Muscle of arm (tissue), 12 donors: ENCODE measurements around the gene MRE11. TPM values are rescaled to one million over a fixed set of nuclear protein-coding genes. Genes with fewer than 3 reads are reported as not detected.
"Not testable (repeated sequence)": the region's sequence is repeated elsewhere in the genome, so short reads cannot be mapped to it uniquely, and the experiment has no call there.

Experiments used
- DNase-seq: peaks from one replicate; pipeline ENCODE4 v3.0.0-alpha.2; 2013
- polyA plus RNA-seq, 12 donors: library from polyadenylated mRNA; unstranded; fragments of 120-200 nt; gene quantifications; one replicate each; pipeline ENCODE4 v1.2.1, GENCODE V29; 2013; ENCODE audit not compliant: insufficient read length in 12 of 12

MRE11 gene
- polyA plus RNA-seq, 12 donors = 9.9 to 25.8 (median 17.0) TPM; not detected in 1

DNA sequence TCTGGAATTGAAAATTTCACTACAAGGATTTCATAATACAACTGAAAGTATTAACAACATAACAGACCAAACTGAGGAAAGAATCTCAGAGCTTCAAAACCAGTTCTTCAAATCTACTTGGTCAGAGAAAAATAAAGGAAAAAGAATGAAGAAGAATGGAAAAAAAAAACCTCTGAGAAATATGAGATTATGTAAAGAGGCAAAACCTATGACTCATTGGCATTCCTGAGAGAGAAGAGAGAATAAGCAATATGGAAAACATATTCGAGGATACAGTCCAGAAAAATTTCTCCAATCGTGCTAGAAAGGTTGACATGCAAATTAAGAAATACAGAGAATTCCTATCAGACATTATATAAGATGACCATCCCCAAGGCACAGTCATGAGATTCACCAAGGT lies 69.0 kb downstream of the MRE11 start:
- DNase-seq = no peak

- DNase-seq = no peak
These were observed 69.6 kb downstream of the MRE11 start for GRCh38 chr11:94424011-94424410.

GRCh38 chr11:94423507-94423906 lies 70.1 kb downstream of the MRE11 start:
- no peak for DNase-seq

DNA sequence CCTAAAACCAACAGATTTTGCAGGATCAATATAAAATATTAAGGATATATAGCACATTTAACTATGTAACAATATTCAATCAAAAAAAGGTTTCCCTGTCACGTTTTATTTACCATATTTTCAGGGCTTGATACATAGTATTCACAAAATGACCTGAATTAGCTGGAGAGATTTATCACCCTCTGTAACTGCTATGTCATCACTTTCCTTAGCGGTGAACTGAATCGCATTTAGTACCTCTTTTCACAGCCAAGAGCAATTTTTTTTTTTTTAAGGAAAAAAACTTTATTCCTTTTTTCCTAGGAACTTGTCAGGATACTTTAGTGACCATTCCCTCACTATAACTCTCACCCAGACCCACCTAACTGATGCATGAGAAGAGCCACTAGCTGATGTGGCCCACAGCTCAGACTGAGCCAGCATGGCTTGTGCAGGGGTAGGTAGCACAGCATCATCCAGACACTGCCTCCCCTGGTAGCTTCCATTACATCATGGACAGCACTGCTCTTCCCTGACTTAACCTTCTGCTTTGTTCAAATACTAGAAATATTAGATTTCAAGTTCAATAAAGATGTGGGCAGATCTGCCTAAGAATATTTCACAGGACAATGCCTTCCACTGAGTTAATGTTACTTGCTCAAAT lies 75.4 kb downstream of the MRE11 start:
- DNase-seq = no peak

GRCh38 chr11:94417386-94417987 lies 76.2 kb downstream of the MRE11 start:
- peak; percentile 32 for DNase-seq

DNA sequence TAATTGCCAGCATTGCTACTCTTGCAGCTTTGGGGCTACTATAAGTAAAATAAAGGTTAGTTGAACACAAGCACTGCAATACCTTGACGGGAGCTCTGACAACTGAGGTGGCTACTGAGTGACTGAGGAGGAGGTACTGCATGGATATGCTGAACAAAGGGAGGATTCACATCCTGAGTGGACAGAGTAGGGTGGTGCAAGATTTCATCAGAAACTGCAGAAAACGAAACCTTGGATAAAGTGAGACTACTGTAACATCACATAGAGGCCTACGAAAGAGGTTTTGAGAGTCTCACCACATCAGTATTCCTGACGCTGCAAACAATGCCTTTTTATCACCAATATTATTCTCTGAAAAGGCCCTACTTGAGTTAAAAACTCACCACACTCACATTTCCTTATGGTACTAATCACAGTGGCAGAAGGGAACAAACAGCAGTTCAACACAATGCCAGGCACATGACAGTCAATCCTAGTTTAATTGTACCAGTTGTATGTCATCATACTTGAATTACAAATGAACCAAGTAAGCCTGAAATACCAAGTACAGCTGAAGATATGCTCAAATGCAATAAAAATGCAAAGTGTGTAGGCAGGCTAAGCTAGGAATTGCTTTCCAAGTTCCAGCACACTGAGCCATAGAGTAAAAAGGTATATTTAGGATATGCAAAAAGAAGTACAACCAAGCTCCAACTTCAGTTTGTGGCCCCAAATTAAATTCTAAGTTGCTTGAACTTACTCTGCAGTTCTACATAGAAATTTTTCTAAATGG lies 88.4 kb downstream of the MRE11 start:
- DNase-seq = no peak

GRCh38 chr11:94402355-94402754 lies 91.3 kb downstream of the MRE11 start:
- DNase-seq = no peak

GRCh38 chr11:94401773-94402265 lies 91.8 kb downstream of the MRE11 start:
- no peak for DNase-seq

DNA sequence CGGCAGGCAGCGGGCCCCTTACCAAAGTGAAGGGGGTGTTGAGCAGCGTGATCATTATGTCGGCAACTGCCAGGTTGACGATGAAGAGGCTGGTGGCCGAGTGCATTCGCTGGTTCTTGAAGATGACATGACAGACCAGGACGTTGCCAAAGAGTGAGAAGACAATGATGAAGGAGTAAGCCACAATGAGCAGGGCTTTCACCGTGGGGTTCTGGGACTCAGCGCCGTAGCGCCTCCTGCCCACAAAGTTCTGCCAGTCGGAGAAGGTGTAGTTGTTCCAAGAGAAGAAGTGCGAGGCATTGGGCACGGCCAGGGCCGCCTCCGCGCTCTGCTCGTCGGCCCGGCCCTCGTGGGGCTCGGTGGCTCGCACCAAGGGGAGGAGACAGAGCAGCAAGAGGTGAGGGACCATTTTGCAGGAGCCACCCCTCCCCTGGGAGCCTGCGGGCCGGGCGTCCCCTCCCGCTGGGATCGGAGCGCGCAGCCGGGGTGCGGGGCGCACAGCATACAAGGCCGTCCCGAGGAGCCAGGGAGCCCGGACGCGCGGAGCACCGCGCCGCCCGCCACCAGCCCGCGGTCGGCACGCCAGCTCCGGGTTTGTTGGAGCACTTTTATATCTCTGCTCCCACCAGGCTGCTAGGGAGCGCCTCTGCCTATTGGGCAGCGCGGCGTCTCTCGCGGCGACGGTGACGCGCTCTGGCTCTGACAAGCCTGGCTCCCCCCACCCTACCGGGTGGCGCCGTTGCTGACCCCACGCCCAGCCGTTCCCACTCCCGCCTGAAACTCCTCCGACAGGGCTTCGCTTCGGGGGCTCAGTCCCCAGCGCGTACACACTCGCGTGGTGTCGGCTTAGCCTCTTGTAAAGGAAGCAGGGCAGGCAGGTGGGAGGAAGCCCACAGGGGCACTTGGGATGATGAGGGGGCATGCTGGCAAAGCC lies 92.5 kb downstream of the MRE11 start, which contains the start of gene GPR83:
TSS of gene GPR83 (minus strand) at position 581 of the 934 bp plus-strand sequence. CDS start at position 409, 172 bp downstream.
- DNase-seq = no peak

DNA sequence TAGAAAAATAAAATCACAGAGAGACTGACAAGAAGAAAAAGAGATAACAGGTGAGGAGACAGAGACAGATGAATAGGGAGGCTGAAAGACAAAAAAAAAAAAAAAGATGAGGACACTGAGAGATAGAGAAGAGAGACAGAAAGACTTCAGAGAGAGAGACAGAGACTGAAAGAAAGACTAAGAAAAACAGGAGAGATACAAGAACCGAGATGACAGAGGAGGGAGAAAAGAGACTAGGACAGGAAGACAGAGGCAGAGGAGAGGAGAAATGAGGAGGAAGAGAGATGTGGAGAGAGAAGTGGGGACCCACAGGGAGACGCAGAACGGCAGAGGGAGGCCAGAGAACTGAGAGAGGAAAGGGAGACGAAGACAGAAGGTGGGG lies 93.2 kb downstream of the MRE11 start:
- no peak for DNase-seq

GRCh38 chr11:94400050-94400449 lies 93.6 kb downstream of the MRE11 start:
- no peak for DNase-seq

DNA sequence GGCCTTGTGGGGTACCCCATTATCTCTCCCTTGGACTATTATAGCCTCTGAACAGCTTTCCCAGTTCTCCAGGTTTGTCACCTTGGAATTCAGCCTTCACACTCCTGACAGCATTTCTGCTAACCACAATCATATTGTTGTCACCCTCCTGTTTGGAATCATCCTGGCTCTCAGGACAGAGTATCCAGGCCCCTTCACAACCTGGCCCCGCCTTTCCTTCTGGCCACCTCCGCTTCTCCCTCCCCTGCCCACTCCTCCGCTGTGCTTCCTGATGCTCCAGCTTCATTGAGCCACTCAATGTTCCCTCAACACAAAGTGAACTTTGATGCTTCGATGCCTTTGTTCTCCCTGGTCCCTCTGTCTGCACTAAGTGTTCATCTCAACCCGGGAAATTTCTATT lies 95.5 kb downstream of the MRE11 start:
- DNase-seq = no peak

- DNase-seq = no peak
These were observed 97.4 kb downstream of the MRE11 start for GRCh38 chr11:94396282-94396681.

DNA sequence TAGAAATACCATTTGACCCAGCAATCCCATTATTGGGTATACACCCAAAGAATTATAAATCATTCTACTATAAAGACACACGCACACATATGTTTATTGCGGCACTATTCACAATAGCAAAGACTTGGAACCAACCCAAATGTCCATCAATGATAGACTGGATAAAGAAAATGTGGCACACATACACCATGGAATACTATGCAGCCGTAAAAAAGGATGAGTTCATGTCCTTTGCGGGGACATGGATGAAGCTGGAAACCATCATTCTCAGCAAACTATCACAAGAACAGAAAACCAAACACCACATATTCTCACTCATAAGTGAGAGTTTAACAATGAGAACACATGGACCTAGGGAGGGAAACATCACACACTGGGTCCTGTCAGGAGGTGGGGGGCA lies 101.7 kb downstream of the MRE11 start:
- not testable (repeated sequence) for DNase-seq

- no peak for DNase-seq
These were observed 114.0 kb downstream of the MRE11 start for GRCh38 chr11:94379613-94380012.

- no peak for DNase-seq
These were observed 116.8 kb downstream of the MRE11 start for GRCh38 chr11:94376841-94377240.

DNA sequence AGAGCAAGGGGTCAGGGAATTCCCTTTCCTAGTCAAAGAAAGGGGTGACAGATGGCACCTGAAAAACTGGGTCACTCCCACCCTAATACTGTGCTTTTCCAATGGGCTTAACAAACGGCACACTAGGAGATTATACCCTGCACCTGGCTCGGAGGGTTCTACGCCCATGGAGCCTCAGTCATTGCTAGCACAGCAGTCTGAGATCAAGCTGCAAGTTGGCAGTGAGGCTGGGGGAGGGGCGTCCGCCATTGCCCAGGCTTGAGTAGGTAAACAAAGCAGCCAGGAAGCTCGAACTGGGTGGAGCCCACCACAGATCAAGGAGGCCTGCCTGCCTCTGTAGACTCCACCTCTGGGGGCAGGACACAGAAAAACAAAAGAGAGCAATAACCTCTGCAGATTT lies 123.1 kb downstream of the MRE11 start:
- not testable (repeated sequence) for DNase-seq
